GM19351 (cell line): ENCODE results near the gene FICD.

Experiments used
- ATAC-seq: cut with Tn5 transposase; IDR thresholded peaks from one replicate; pipeline ENCODE4 v1.9.1; 2021; ENCODE audit warnings: mild to moderate bottlenecking, moderate library complexity; ENCODE audit not compliant: unreplicated experiment

The FICD gene

DNA sequence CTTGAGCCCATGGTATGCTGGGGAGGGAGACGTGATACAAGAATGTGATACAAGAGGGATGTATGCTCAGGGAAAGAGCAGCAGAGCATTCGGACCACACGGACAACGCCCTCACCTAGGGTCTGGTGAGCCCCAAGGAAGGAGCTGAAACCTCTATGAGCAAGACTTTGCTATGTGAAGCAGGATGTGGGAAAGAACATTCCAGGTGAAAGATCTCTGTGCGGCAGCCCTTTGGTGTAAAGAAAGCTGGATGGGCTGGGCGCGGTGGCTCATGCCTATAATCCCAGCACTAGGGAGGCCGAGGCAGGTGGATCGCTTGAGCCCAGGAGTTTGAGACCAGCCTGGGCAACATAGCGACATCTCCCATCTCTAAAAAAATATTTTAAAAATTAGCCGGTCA lies 16.9 kb upstream of the FICD start:
- ATAC-seq = no peak

DNA sequence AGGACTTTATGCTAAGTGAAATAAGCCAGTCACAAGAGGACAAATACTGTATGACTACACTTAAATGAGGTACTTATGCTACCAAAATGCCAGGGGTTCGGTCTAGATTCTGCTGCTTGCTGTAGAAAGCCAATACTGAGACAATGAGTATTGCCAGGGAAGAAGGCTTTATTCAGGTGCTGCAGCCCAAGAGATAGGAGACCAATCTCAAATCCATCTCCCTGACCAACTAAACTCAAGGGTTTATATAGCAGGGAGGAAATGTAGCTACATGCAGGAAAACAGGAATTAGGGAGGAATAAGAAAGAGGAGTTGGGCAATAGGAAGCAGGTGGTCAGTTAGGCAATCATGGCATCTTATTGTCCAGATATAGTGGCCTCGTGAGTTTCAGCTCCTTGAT lies 12.2 kb upstream of the FICD start:
- ATAC-seq = no peak

DNA sequence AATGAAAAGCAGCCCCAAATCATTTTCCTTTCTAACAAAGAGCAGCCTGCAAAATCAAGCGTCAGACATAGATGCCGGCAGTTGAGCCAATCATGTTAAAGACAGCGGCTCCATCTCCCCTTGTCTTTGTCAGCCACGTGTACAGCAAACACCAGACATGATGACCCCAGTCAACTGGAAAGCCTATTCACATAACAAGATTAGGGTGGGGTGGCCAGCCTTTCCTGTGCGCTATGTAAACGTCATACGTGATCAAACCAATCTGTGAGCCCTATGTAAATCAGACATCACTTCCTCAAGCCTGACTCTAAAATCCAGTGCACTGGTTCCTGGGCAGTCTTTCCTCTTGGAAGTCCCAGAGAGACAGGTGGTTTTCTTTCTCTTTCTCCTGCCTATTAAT lies 9.9 kb upstream of the FICD start:
- ATAC-seq = no peak

DNA sequence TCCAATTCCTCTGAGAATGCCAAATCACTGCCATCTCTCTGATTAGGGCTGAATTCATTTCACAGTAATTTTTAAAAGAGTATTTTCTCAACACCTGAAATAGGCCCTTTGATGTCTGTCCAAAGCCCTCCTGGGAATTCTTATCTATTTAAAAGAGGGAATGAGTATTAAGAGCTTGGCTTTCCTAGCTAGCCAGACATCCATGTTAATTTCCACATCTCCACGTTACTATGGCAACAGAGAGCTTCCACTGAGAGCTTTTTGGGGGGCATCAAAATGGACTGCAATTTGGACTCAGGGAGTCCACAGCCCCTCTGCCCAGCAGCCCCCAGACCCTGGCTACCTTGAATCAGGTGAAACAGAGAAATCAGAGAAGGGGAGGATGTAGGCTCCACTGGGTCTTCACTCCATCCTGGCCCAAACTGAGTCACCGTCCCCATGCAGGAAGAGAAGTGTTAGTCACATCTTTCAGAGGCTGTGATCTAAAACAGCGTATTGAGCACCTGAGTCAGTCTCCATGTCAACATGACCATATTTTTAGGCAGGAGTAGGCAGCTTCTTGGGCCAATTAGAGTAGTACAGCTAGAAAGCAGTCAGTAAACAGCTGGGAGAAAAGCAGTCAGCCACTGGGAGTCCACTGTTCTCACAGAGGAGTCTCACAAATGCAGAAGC lies 7.0 kb upstream of the FICD start:
- no peak for ATAC-seq

DNA sequence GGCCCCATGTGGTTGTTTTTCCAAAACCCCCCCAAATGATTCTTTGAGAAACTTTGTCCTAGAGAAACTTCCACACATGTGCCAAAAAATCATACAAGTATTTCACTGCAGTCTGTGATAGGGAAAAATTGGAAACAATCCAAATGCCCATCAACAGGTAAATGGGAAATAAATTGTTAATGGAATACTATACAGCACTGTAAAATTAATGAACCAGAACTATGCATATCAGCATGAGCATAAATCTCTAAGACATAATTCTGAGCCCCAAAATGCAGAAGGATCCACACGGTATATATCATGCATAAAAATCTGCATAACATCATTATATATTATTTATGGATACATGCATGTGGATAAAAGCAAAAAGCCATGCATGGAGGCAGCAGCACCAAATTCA lies 5.3 kb upstream of the FICD start:
- no peak for ATAC-seq

DNA sequence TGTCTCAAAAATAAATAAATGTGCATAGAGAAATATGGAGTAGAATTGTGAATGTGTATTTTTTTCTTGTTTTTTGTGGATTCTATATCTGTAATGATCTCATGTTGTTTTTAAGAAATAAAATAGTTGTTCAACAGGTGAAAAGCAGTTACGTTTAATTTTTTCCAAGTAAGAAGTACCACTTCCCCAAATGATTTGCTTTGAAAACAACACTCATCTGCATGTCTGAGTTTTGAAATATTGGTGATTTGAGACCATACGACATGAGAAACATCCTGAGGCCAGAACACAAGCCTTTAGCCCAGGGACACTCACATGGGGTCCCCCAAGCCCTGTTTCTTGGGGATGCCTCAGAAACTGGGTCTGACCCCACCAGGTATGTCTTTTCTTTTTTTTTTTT lies 4.2 kb upstream of the FICD start:
- ATAC-seq = no peak

DNA sequence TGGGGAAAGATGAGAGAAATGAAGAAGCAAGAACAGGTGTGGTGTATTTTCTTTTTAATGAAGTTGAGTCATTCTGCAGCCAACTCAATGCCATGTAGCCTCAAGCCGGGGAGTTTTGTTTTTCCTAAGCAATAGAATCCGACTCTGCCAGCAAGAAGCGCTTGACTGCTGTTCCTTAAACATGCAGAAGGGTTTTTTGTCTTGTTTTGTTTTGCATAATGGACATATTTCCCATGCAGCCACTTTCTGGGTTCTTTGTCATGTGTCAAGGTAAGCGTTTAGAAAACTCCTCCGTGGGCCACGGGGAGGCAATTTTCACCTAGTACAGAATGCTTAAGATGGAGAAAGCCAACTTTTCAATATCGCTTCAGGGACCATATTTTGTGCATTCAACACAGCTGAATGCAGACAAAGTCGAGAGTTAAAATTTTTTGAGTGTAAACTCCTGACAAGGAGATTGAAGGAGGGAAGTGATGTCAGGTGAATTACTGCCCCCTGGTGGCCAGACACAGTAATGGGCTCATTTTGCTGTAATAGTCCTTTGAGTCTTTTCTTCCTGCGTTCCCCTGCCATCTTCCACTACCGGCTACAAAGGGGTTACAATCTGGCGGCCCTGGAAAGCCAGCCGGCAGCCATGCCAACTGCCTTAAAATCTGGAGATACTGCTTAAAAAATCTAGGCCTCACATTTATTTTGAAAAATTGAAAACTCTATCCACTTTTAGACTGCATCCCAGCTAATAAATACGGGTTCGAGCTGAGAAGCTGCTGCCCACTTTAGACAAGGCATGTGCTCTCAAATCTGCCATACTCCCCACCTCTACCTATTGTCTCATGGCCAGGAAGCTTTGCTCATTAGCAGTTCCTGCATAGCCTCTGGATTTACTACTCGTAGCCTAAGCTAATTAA lies 3.2 kb upstream of the FICD start:
- ATAC-seq = peak; percentile 25

DNA sequence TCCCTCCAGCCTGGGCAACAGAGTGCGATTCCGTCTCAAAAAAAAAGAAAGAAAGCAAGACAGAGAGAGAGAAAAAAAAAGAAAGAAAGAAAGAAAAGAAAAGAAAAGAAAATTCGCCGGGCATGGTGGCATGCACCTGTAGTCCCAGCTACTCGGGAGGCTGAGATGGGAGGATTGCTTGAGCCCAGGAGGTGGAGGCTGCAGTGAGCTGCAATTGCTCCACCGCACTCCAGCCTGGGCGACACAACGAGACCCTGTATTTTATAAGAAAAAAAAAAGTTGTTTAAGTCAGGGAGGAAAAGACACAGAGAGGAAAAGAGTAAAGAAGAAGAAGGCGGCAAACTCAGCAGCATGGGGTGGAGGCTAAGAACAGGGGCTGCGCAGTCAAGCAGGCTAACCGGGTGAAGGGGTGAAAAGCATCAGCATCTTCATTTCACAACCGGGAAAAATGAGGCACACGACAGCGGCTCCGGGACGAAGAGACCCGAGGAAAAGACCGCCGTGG lies 557 bp upstream of the FICD start:
- ATAC-seq = peak; percentile 7

DNA sequence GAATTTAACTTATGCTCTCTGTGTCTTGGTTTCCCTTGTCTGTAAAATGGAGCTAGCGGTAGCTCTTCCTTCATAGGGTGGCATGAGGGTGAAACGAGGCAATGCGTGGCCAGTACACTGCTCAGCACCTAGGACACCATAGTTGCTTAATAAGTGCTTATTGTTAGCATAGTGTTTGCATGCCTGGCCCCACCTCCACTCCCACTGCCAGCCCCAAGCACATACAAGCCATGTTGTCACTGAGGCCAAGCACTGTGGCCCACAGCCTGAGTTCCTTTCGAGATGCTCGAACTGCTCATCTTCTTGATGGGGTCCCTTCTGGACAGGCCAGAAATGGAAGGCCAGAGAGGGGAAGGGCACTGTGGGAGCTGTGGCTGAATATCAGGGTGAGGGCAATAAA lies 839 bp downstream of the FICD start:
- no peak for ATAC-seq

DNA sequence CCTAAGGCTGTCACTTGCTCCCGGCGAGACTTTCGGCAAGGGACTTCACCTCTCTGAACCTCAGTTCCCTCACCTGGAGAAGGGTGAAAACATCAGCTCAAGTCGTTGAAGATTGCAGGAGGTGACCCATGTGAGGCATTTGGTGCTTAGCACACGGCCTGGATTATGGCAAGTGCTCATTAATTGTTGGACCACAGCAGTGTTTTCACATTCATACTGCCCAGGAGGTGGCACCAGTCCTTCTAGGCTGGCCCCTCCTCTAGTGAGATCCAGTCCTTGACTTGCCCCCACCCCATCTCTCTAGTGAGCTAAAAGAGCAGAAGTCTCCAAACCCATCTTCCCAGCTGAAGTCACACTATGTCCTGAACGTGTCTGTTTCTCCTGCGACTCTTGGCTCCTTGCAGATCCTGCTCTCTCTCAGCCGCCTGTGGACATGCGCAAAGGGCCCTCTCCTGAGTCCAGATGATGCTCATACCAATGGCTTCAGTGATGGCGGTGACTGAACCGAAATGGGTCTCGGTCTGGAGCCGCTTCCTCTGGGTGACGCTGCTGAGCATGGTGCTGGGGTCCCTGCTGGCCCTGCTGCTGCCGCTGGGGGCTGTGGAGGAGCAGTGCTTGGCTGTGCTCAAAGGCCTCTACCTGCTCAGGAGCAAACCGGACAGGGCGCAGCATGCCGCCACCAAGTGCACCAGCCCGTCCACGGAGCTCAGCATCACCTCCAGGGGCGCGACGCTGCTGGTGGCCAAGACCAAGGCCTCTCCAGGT lies 1.6 kb downstream of the FICD start:
- no peak for ATAC-seq

DNA sequence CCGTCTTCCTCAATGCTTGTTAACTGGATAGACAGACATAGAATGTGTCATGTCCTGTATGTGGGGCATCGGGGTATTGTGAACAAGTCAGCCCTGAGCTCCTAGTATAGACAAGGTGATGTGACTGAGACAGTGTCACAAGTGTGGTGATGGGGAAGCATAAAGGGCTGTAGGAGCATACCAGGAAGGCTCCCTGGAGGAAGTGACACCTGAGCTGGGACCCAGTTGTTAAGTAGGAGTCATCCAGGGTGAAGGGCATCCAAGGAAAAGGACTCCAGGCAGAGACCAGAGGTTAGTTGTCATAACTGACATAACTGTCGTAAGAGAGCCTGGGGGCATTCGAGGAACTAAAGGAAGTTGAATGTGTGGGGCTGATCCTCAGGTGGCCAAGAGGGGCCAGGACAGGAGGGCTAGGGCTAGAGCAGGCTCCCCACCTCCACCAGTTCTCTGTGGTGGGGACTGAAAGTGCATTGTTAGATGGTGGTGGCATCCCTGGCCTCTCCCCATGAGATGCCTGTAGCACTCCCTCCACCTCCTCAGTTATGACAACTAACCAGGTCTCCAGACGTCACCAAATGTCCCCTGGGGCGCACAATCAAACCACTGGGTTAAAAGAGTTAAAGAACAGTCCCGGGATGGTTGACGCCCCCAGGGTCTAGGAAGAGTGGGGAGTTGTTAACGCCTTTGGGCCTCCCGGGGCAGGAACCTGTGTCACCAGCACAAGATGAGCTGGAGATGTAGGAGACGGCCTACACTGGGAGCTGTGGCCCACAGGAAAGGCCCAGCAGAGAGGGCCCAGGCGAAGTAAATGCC lies 2.4 kb downstream of the FICD start:
- no peak for ATAC-seq

DNA sequence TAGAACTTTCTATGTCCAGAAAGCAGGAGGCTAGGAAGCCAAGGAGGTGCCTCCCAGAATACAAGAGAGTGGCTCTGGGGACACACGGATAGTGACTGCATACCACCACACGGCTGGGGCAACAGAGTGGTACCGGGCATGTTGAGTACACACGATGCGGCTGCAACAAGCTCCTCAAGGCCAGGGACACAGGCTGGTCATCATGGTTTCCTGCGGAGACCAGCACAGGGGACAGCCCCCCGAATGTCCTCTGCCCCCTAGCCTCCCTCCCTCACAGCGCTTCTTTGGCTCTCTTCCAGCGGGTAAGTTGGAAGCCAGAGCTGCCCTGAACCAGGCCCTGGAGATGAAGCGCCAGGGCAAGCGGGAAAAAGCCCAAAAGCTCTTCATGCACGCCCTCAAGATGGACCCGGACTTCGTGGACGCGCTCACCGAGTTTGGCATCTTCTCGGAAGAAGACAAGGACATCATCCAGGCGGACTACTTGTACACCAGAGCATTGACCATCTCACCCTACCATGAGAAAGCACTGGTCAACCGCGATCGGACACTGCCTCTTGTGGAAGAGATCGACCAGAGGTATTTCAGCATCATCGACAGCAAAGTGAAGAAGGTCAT lies 3.1 kb downstream of the FICD start:
- no peak for ATAC-seq

DNA sequence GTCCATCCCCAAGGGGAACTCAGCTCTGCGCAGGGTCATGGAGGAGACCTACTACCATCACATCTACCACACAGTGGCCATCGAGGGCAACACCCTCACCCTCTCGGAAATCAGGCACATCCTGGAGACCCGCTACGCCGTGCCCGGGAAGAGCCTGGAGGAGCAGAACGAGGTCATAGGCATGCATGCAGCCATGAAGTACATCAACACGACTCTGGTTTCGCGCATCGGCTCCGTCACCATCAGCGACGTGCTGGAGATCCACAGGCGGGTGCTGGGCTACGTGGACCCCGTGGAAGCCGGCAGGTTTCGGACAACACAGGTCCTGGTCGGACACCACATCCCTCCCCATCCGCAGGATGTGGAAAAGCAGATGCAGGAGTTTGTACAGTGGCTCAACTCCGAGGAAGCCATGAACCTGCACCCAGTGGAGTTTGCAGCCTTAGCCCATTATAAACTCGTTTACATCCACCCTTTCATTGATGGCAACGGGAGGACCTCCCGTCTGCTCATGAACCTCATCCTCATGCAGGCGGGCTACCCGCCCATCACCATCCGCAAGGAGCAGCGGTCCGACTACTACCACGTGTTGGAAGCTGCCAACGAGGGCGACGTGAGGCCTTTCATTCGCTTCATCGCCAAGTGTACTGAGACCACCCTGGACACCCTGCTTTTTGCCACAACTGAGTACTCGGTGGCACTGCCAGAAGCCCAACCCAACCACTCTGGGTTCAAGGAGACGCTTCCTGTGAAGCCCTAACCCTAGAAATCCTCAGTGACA lies 3.8 kb downstream of the FICD start:
- ATAC-seq = no peak

DNA sequence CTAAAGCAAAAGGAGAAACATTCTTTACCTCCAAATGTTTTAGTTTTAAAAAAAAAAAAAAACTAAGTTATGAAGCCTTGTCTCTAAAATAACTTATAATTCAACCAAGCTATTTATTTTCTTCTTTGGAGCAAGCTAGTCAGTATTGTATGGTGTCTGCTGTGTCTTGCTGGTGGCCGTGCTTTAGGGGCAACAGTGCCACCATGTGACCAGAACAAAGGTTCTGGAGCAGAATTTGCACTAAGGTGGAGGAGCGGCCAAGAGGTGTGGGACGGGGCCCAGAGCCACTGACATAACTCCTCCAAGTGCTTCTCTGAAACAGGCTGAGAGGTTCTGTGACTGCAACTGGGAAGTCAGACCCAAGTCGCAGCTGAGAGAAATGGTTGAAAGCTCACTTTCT lies 4.5 kb downstream of the FICD start:
- ATAC-seq = no peak

DNA sequence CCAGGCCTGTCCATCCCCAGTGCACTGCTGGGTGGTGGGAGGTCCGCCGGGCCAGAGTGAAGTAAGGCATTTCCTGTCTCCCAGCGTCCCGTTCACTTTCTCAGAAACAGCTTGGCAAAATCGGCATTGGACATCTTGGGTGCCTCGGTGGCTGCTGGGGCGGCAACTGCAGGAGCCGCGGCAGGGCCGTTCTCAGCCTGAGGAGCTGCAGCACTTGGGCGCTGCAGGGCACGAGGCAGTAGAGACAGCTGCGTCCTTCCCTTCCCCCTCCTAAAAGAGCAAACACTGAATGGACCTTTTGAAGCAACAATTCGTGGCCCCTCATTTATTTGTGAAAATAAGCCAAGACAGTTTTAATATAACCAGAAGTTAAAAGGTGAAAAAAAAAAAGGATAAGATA lies 8.3 kb downstream of the FICD start:
- no peak for ATAC-seq

DNA sequence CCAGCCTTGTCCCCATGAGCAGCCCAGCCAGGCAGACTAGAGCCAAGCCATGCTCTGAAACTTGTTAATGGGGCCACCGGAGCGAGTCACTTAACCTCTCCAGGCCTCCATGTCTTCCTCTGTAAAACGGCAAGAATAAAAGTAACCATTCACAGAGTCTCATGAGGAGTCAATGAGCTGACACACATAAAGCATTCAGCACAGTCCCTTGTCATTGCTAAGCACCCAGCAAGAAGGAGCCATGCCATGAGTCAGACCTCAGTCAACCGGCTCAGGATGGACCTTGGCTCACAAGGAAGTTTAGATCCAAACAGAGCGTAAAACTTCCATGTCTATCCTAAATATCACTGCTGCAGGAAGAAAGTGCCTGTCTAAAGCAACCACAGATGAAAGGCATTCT lies 10.6 kb downstream of the FICD start:
- ATAC-seq = no peak

DNA sequence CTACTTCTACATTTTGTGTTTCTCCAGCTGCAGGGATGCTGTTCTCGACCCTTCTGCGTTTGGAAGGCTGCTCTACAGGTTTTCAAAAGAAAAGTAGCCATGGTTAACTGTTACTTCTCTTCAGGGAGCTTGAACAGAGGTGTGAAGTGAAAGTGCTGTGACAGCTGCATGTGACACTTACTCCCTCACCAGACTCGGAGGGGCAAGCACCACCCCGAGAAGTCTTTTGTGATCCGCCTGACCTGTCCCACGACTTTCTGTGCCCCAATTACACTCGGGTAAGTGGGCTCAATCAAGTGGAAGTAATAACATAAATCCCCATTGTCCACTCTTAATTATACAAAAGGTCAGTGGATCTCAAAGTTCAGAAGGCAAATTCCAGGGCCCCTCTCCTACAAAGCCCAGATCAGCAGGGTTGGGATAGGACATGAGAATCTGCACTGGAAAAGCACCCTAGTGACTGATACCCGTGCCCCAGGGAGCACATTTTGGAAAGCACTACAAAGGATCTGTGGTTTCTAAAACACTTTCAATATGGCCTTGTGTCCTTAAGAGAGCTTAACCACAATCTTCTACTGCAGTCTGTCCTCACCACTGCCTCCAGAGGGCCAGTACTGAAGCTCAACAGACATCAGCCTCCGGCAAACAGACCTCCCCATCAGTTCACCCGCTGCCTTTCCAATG lies 11.5 kb downstream of the FICD start:
- no peak for ATAC-seq

DNA sequence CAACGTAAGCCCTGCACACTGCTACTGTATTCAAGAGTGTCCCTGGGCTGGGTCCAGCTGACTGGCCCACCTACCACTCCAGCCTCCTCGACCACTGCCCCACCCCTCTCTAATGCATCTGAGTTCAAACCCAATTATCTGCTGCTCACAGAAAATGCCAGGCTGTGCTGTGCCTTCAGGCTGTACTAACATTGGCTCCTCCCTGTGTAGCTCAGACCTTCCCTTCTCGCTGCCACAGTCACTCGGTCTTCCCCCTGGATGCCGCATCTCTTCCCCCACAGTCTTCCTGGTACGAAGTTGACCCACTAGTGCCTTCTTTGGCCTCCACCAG lies 12.1 kb downstream of the FICD start:
- ATAC-seq = no peak

DNA sequence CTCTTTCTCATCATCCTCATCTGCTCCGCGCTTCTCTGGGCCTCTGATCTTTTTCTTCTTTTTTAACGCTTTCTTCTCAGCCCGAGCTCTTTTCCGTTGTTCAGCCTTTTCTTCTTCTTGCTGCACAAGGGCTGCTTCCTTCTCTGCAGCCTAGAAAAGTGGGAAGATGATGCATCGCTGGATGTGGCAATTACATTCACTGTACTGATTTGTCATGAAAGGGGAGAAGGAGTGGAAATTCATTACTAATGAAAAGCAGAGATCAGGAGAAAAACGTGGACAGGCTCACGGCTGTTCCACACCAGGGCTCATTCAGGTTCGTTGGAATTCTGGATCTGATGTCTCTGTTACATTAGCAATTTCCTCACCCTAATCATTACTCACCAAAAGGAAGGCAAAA lies 15.1 kb downstream of the FICD start:
- no peak for ATAC-seq
